Endothelial cell of umbilical vein (primary cell): ENCODE results near the gene ASB13. TPM values are rescaled to one million over a fixed set of nuclear protein-coding genes. Genes with fewer than 3 reads are reported as not detected.

Experiments used
- Bru-seq: library from RNA; stranded (reverse); fragments of 400-500 nt; gene quantifications from one replicate; lab custom pipeline; 2021; lab: Mats Ljungman, UMichigan
- BruChase-seq, 2 experiments: library from RNA; stranded (reverse); fragments of 400-500 nt; gene quantifications; one replicate each; lab custom pipeline; 2021; lab: Mats Ljungman, UMichigan
- BruUV-seq: library from RNA; stranded (reverse); fragments of 400-500 nt; replicated peaks from 2 replicates; lab custom pipeline; 2021; lab: Mats Ljungman, UMichigan
- CTCF ChIA-PET: fragments of 300-600, 350-600 bp; sonication (Branson Sonifier 250); formaldehyde crosslinking; loops from one replicate; lab custom pipeline; 2021; ENCODE audit warnings: antibody characterized with exemption, inconsistent platforms; lab: Charles Lee
- POLR2A ChIA-PET: fragments of 300-600, 350-600 bp; sonication (Branson Sonifier 250); formaldehyde crosslinking; loops from one replicate; lab custom pipeline; 2021; ENCODE audit warnings: antibody characterized with exemption, inconsistent platforms; lab: Charles Lee
- DNase-seq: peaks from one replicate; pipeline ENCODE4 v3.0.0-alpha.2; 2011; ENCODE audit warnings: low read depth, low spot score
- FAIRE-seq: peaks from 2 replicates; lab custom pipeline; 2011; peaks lifted over from hg19 to GRCh38; lab: Jason Lieb, UNC
- H2AFZ ChIP-seq: 2 replicates; pipeline ENCODE4 v1.6.0; 2012; ENCODE audit warnings: low read depth, low read length, control low read depth, inconsistent platforms
- H3K27ac ChIP-seq: 2 replicates; pipeline ENCODE4 v1.5.1; 2011; ENCODE audit warnings: low read depth, mild to moderate bottlenecking, control low read depth, low read length, moderate library complexity; ENCODE audit not compliant: insufficient read depth
- H3K27me3 ChIP-seq, 2 experiments: 2 replicates each; pipeline versions ENCODE4 v1.6.0 to v1.6.1; 2011; ENCODE audit warnings: low read length in 2 of 2, mixed read lengths in 1 of 2; ENCODE audit not compliant: control insufficient read depth in 2 of 2, insufficient read depth in 2 of 2
- H3K36me3 ChIP-seq, 2 experiments: 2 replicates in 1 of 2; 3 replicates in 1 of 2; pipeline ENCODE4 v1.5.1; 2011; ENCODE audit warnings: low read length in 2 of 2, mild to moderate bottlenecking in 1 of 2, moderate library complexity in 1 of 2; ENCODE audit not compliant: control insufficient read depth in 2 of 2, insufficient read depth in 2 of 2; ENCODE audit errors: extremely low read depth in 1 of 2
- H3K4me1 ChIP-seq: 3 replicates; pipeline ENCODE4 v1.5.1; 2011; ENCODE audit warnings: mild to moderate bottlenecking, low read length; ENCODE audit not compliant: control insufficient read depth, insufficient read depth; ENCODE audit errors: extremely low read depth
- H3K4me2 ChIP-seq: 2 replicates; pipeline ENCODE4 v1.6.1; 2011; ENCODE audit warnings: low read length, control low read depth, mixed read lengths; ENCODE audit not compliant: insufficient read depth
- H3K4me3 ChIP-seq, 3 experiments: fragments of 200-600 bp in 1 of 3; sonication (generic), shearing (Covaris generic) in 1 of 3; replicated peaks in 1 of 3; 2 replicates each; pipeline ENCODE4 v1.5.1; 2011 to 2016; ENCODE audit warnings: control low read depth in 3 of 3, low read length in 3 of 3, mild to moderate bottlenecking in 2 of 3, inconsistent platforms in 1 of 3, low read depth in 1 of 3, moderate library complexity in 1 of 3; ENCODE audit not compliant: insufficient read depth in 1 of 3
- H3K79me2 ChIP-seq: 2 replicates; pipeline ENCODE4 v1.6.0; 2012; ENCODE audit warnings: low read length, inconsistent platforms; ENCODE audit not compliant: control insufficient read depth, insufficient read depth
- H3K9ac ChIP-seq: replicated peaks from 2 replicates; pipeline ENCODE3; 2011; ENCODE audit warnings: low read length, control low read depth; ENCODE audit not compliant: insufficient read depth; ENCODE audit errors: extremely low read depth
- H3K9me1 ChIP-seq: replicated peaks from 3 replicates; pipeline ENCODE4 v1.6.0; 2011; ENCODE audit warnings: mild to moderate bottlenecking, low read length; ENCODE audit not compliant: control insufficient read depth, insufficient read depth; ENCODE audit errors: extremely low read depth
- H3K9me3 ChIP-seq: replicated peaks from 2 replicates; pipeline ENCODE4 v1.5.1; 2012; ENCODE audit warnings: low read length, inconsistent platforms; ENCODE audit not compliant: control insufficient read depth, insufficient read depth
- H4K20me1 ChIP-seq: replicated peaks from 2 replicates; pipeline ENCODE3; 2011; ENCODE audit warnings: mild to moderate bottlenecking, low read length; ENCODE audit not compliant: control insufficient read depth, insufficient read depth; ENCODE audit errors: extremely low read depth
- CTCF ChIP-seq, 2 donors: IDR thresholded peaks; 1 replicate in 1 of 2; 2 replicates in 1 of 2; pipeline ENCODE4 v1.5.1; 2011; ENCODE audit warnings: low read length in 2 of 2, mild to moderate bottlenecking in 2 of 2, moderate library complexity in 2 of 2, control low read depth in 1 of 2, inconsistent platforms in 1 of 2, low read depth in 1 of 2; ENCODE audit not compliant: insufficient read depth in 1 of 2; ENCODE audit errors: extremely low read depth in 1 of 2
- POLR2A ChIP-seq: IDR thresholded peaks from 2 replicates; pipeline ENCODE4 v1.6.1; 2012; ENCODE audit warnings: low read depth, mild to moderate bottlenecking, control low read depth, low read length
- dilution Hi-C: fragments of 300-500 bp; cut with MboI; formaldehyde crosslinking; loops from one replicate; pipeline ENCODE4 v1.15.0; 2019; ENCODE audit warnings: low sequenced_read_pairs; ENCODE audit not compliant: extremely low pct_ligation_motif_present
- intact Hi-C: fragments of 100-400 bp; cut with micrococcal nuclease; formaldehyde crosslinking; loops from one replicate; pipeline ENCODE4 v1.10.0; 2022
- long read RNA-seq: library from polyadenylated mRNA; stranded (forward); transcript quantifications from one replicate; pipeline ENCODE4 v2.0.0, GENCODE V29; 2021
- polyA minus RNA-seq, 3 experiments: library from RNA; depleted of rRNA, polyadenylated mRNA; stranded (reverse); fragments of >200 nt; gene quantifications; 1 replicate in 1 of 3; 2 replicates in 2 of 3; pipeline ENCODE4 v1.2.3, GENCODE V29; 2011
- polyA plus RNA-seq, 4 experiments: library from polyadenylated mRNA; depleted of rRNA in 3 of 4; stranded (reverse) in 3 of 4; unstranded in 1 of 4; fragments of >200 nt; gene quantifications; 2 replicates each; pipeline versions ENCODE4 v1.2.1 to v1.2.3, GENCODE V29; 2011 to 2012; ENCODE audit warnings: missing spikeins in 1 of 4
- total RNA-seq: library from RNA; stranded (reverse); gene quantifications from 2 replicates; pipeline ENCODE4 v1.2.3, GENCODE V29; 2021

ASB13 gene
- total RNA-seq, result 7.3 and 7.9 TPM in 2 replicates
- 5.5 and 6.3 TPM in 2 replicates for polyA plus RNA-seq
- polyA plus RNA-seq (2011; cell fraction: cytosol; rRNA removed), result 4.0 and 4.2 TPM in 2 replicates
- 2.3 and 2.9 TPM in 2 replicates for polyA plus RNA-seq (2011; cell fraction: nucleus; rRNA removed)
- polyA plus RNA-seq (2012), result 6.2 and 6.3 TPM in 2 replicates
- 5.9 and 7.4 TPM in 2 replicates for polyA minus RNA-seq
- polyA minus RNA-seq (2011; cell fraction: cytosol; rRNA and poly(A)+ RNA removed), result 18.3 TPM
- polyA minus RNA-seq (2011; cell fraction: nucleus; rRNA and poly(A)+ RNA removed), result 1.9 and 2.2 TPM in 2 replicates
- Bru-seq, nascent RNA, result percentile 45 among the genes with signal in this experiment
- percentile 36 among the genes with signal in this experiment for BruChase-seq, experiment 1, labeled RNA remaining after a 6-hour chase
- percentile 41 among the genes with signal in this experiment for BruChase-seq, experiment 2, labeled RNA remaining after a 2-hour chase
- long read RNA-seq, transcript ASB13-201 (6 exons, 2,699 nt), result major isoform, 5 of 14 reads
- long read RNA-seq, partial matches to known transcripts, result 6 of 14 reads
- long read RNA-seq, other reads (novel, unspliced or antisense), result 2 of 14 reads

- H3K27ac ChIP-seq, result no peak within 1 kb of the TSS
- intact Hi-C loops, result no loop called here
- peak; percentile 68 for FAIRE-seq
- H3K4me3 ChIP-seq, result peak within 1 kb of the TSS; percentile 56 to 94 (median 57)
- peaks cover 6% of the 10 kb centered on the region for H3K4me1 ChIP-seq
- DNase-seq, result peak; percentile 40
- no peaks in the 10 kb centered on the region for H3K79me2 ChIP-seq
- peak within 1 kb of the TSS; percentile 76 for H2AFZ ChIP-seq
- dilution Hi-C loops, result no loop called here
- no peaks in the 10 kb centered on the region for H3K36me3 ChIP-seq
- POLR2A ChIA-PET, result no interaction called here
- no TSS peak for BruUV-seq
- H4K20me1 ChIP-seq, result no peaks in the 10 kb centered on the region
- H3K4me2 ChIP-seq, result peak within 1 kb of the TSS; percentile 88
- no peaks in the 10 kb centered on the region for H3K9me1 ChIP-seq
- no peaks in the 10 kb centered on the region for H3K9me3 ChIP-seq
- CTCF ChIA-PET, result no interaction called here
- H3K27me3 ChIP-seq, result peaks cover 0 to 4% of the 10 kb centered on the region in 2 experiments
- TF ChIP-seq POLR2A (peak; percentile 54), CTCF (IDR thresholded peaks at IDR 0.05; ENCODE audit: extremely low read depth in 1 of 2, insufficient read depth in 1 of 2, low read depth in 1 of 2, low read length in 2 of 2) (no peak)
- H3K9ac ChIP-seq, result peak within 1 kb of the TSS; percentile 9
Measured at GRCh38 chr10:5666008-5666840, at the start of gene ASB13. Gene ASB13 (minus strand): TSS chr10:5666595. CDS start chr10:5666551, 44 bp downstream.
